A673 (cell line): Measurements from ENCODE around the gene DMRT3.

Source experiments
- CTCF ChIP-seq: fragments of 300-800, 200-600 bp; sonication (generic); conservative IDR thresholded peaks from 2 replicates; pipeline ENCODE4 v1.5.1; 2017; ENCODE audit warnings: low read depth, mild to moderate bottlenecking, antibody characterized with exemption, low read length, moderate library complexity, mixed read lengths
- EZH2 ChIP-seq: fragments of 200-600 bp; sonication (generic); IDR thresholded peaks from 2 replicates; pipeline ENCODE4 v1.6.1; 2017; ENCODE audit warnings: borderline replicate concordance, low read depth, mild to moderate bottlenecking, mixed read lengths, antibody characterized with exemption, low read length; ENCODE audit not compliant: poor library complexity, severe bottlenecking

GRCh38 chr9:1013021-1013420 is 36.6 kb downstream of the DMRT3 start:
- TF ChIP-seq CTCF, result no peak
- no peak for TF ChIP-seq EZH2
